ENCODE results near the gene ADAM19. TPM values are rescaled to one million over a fixed set of nuclear protein-coding genes. Genes with fewer than 3 reads are reported as not detected.

ADAM19 gene
- polyA plus RNA-seq, 1 donor from 2014 or later, result 9.9 TPM

GRCh38 chr5:157485811-157486210 lies 89.8 kb downstream of the ADAM19 start:
- Histone ChIP-seq H3K36me3 (ENCODE audit: insufficient read depth, low read length) (peaks cover 13% of the 10 kb centered on the region), H3K9me2 (ENCODE audit: insufficient read depth, low read length) (no peaks in the 10 kb centered on the region), H3F3A (ENCODE audit: insufficient read depth, low read length, poor library complexity, severe bottlenecking) (no peaks in the 10 kb centered on the region), H3K27me3 (ENCODE audit: insufficient read depth, low read depth, low read length) (no peaks in the 10 kb centered on the region), H3K27ac (ENCODE audit: low read length) (no peak overlapping the region), H2AFZ (ENCODE audit: low read depth, low read length) (no peak overlapping the region), H3K9me3 (ENCODE audit: low read length) (no peaks in the 10 kb centered on the region), H3K4me2 (ENCODE audit: low read length) (no peak overlapping the region), H3K9ac (ENCODE audit: low read length) (no peak overlapping the region), H4K20me1 (ENCODE audit: insufficient read depth) (no peaks in the 10 kb centered on the region), H3K79me2 (replicated peaks; ENCODE audit: insufficient read depth, low read length) (no peaks in the 10 kb centered on the region), H3K4me3 (ENCODE audit: low read length) (no peak overlapping the region)
- TF ChIP-seq MXI1 (conservative IDR thresholded peaks at IDR 0.05; ENCODE audit: poor library complexity, severe bottlenecking) (no peak), EZH2 (IDR thresholded peaks at IDR 0.05; ENCODE audit: borderline replicate concordance, insufficient read depth, low read length, poor library complexity, severe bottlenecking) (no peak), POLR2AphosphoS5 (IDR thresholded peaks at IDR 0.05) (no peak), SMC3 (conservative IDR thresholded peaks at IDR 0.05; ENCODE audit: poor library complexity) (no peak), RAD21 (conservative IDR thresholded peaks at IDR 0.05) (no peak), EP300 (conservative IDR thresholded peaks at IDR 0.05; ENCODE audit: poor library complexity, severe bottlenecking) (no peak), TAF1 (IDR thresholded peaks at IDR 0.05; ENCODE audit: low read depth) (no peak), REST (IDR thresholded peaks at IDR 0.05; ENCODE audit: borderline replicate concordance) (no peak)
- TF ChIP-seq, protein P1, sequence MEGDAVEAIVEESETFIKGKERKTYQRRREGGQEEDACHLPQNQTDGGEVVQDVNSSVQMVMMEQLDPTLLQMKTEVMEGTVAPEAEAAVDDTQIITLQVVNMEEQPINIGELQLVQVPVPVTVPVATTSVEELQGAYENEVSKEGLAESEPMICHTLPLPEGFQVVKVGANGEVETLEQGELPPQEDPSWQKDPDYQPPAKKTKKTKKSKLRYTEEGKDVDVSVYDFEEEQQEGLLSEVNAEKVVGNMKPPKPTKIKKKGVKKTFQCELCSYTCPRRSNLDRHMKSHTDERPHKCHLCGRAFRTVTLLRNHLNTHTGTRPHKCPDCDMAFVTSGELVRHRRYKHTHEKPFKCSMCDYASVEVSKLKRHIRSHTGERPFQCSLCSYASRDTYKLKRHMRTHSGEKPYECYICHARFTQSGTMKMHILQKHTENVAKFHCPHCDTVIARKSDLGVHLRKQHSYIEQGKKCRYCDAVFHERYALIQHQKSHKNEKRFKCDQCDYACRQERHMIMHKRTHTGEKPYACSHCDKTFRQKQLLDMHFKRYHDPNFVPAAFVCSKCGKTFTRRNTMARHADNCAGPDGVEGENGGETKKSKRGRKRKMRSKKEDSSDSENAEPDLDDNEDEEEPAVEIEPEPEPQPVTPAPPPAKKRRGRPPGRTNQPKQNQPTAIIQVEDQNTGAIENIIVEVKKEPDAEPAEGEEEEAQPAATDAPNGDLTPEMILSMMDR (IDR thresholded peaks at IDR 0.05; ENCODE audit: poor library complexity, severe bottlenecking), result no peak

DNA sequence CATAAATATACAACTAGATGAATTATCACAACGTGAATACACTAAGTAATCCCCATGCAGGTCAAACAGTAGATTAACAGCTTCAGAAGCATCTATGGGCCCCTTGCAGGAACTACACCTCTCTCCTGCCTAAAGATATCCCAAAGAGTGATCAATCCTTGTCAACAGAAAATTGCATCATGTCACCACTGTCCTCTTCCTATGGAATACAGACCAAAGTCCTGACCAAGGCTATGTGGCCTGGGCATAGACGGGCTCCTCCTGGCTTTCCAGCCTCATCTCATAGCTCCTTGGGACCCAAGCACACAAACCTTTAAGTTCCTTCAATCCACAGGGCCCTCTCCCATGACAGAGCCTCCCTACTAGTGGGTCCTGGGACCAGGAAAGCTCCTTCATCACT lies 90.2 kb downstream of the ADAM19 start:
- Histone ChIP-seq H3K79me2 (replicated peaks; ENCODE audit: insufficient read depth, low read length) (no peaks in the 10 kb centered on the region), H3K9me2 (ENCODE audit: insufficient read depth, low read length) (no peaks in the 10 kb centered on the region), H3K27ac (ENCODE audit: low read length) (no peak overlapping the region), H3K9me3 (ENCODE audit: low read length) (no peaks in the 10 kb centered on the region), H3K27me3 (ENCODE audit: insufficient read depth, low read depth, low read length) (no peaks in the 10 kb centered on the region), H3K4me2 (ENCODE audit: low read length) (no peak overlapping the region), H3F3A (ENCODE audit: insufficient read depth, low read length, poor library complexity, severe bottlenecking) (no peaks in the 10 kb centered on the region), H2AFZ (ENCODE audit: low read depth, low read length) (no peak overlapping the region), H3K36me3 (ENCODE audit: insufficient read depth, low read length) (peaks cover 13% of the 10 kb centered on the region), H3K9ac (ENCODE audit: low read length) (no peak overlapping the region), H3K4me3 (ENCODE audit: low read length) (no peak overlapping the region), H4K20me1 (ENCODE audit: insufficient read depth) (no peaks in the 10 kb centered on the region)
- TF ChIP-seq EZH2 (IDR thresholded peaks at IDR 0.05; ENCODE audit: borderline replicate concordance, insufficient read depth, low read length, poor library complexity, severe bottlenecking) (no peak), RAD21 (conservative IDR thresholded peaks at IDR 0.05) (no peak), TAF1 (IDR thresholded peaks at IDR 0.05; ENCODE audit: low read depth) (no peak), SMC3 (conservative IDR thresholded peaks at IDR 0.05; ENCODE audit: poor library complexity) (no peak), REST (IDR thresholded peaks at IDR 0.05; ENCODE audit: borderline replicate concordance) (no peak), EP300 (conservative IDR thresholded peaks at IDR 0.05; ENCODE audit: poor library complexity, severe bottlenecking) (no peak), MXI1 (conservative IDR thresholded peaks at IDR 0.05; ENCODE audit: poor library complexity, severe bottlenecking) (no peak), POLR2AphosphoS5 (IDR thresholded peaks at IDR 0.05) (no peak)
- TF ChIP-seq, protein P1 (IDR thresholded peaks at IDR 0.05; ENCODE audit: poor library complexity, severe bottlenecking), result no peak
